Adrenal gland (tissue), 12 donors: Measurements from ENCODE around the gene ZRANB1. TPM values are rescaled to one million over a fixed set of nuclear protein-coding genes. Genes with fewer than 3 reads are reported as not detected.
"Not testable (repeated sequence)": the region's sequence is repeated elsewhere in the genome, so short reads cannot be mapped to it uniquely, and the experiment has no call there.

ENCODE experiments used
- DNase-seq, 7 donors: peaks; one replicate each; pipeline ENCODE4 v3.0.0-alpha.2; 2019 to 2020
- H3K27ac ChIP-seq, 5 donors: fragments of 200-600 bp; sonication (generic) in 4 of 5; 1 replicate in 3 of 5; 2 replicates in 2 of 5; pipeline versions ENCODE4 v1.5.1 to v1.8.0; 2016 to 2020; ENCODE audit warnings: mild to moderate bottlenecking in 1 of 5
- H3K27me3 ChIP-seq: fragments of 200-600 bp; 2 replicates; pipeline ENCODE4 v1.8.0; 2021
- H3K36me3 ChIP-seq, 2 donors: fragments of 200-600 bp; replicated peaks in 1 of 2; 1 replicate in 1 of 2; 2 replicates in 1 of 2; pipeline versions ENCODE4 v1.5.1 to v1.8.0; 2018 to 2022
- H3K4me1 ChIP-seq, 2 donors: fragments of 200-600 bp; replicated peaks in 1 of 2; 1 replicate in 1 of 2; 2 replicates in 1 of 2; pipeline versions ENCODE4 v1.5.1 to v1.8.0; 2018 to 2021
- H3K4me3 ChIP-seq, 4 donors: fragments of 200-600 bp; sonication (generic) in 3 of 4; one replicate each; pipeline ENCODE4 v1.5.1; 2016 to 2018
- H3K9me3 ChIP-seq, 3 donors: fragments of 200-600 bp; sonication (generic) in 1 of 3; replicated peaks in 1 of 3; 1 replicate in 2 of 3; 2 replicates in 1 of 3; pipeline versions ENCODE4 v1.5.1 to v1.8.0; 2016 to 2021
- POLR2A ChIP-seq, 2 donors: fragments of 450-650 bp; IDR thresholded peaks; one replicate each; pipeline ENCODE4 v1.6.1; 2017; ENCODE audit warnings: antibody characterized with exemption in 2 of 2, mild to moderate bottlenecking in 2 of 2, moderate library complexity in 1 of 2
- WGBS, 4 donors: extraction: QIAGEN DNeasy Blood & Tissue Kit in 2 of 4; methylation state at CpG; one replicate each; pipeline versions ENCODE4 v1.1.5 to v1.1.7; 2013 to 2017; 5-methylcytosine and 5-hydroxymethylcytosine counted together
- intact Hi-C, 2 donors: fragments of 100-400 bp; cut with DNase I; formaldehyde crosslinking; loops; one replicate each; pipeline versions ENCODE4 v1.14.1 to v1.15.0; 2022 to 2023
- polyA plus RNA-seq, 3 donors: library from polyadenylated mRNA; stranded (reverse); fragments of 200-250 nt in 2 of 3; fragments of 350-450 nt in 1 of 3; fragmentation: Illumina TruSeq in 1 of 3; extraction: RNeasy Lipid Tissue Mini Kit (QIAGEN cat#74804) in 1 of 3; gene quantifications; one replicate each; pipeline ENCODE4 v1.2.3, GENCODE V29; 2013 to 2014
- total RNA-seq, 9 donors: library from RNA; depleted of rRNA in 4 of 9; stranded (reverse); fragments of >200 nt in 4 of 9; fragments of 120-200 nt in 1 of 9; fragmentation: NEBNext Ultra II Directional in 1 of 9; extraction: Animal tissue kit (Norgen Biotek cat#: 25700) in 1 of 9; gene quantifications; one replicate each; pipeline versions ENCODE4 v1.1.0 to v1.2.4, GENCODE V29; 2013 to 2023
- TF ChIP-seq, protein P1 (sequence below), 6 experiments: fragments of 450-650 bp in 4 of 6; fragments of 200-600 bp in 2 of 6; sonication (generic) in 1 of 6; IDR thresholded peaks; 1 replicate in 5 of 6; 2 replicates in 1 of 6; pipeline versions ENCODE4 v1.5.1 to v1.8.0; 2016 to 2021; ENCODE audit warnings: antibody characterized with exemption in 6 of 6, mild to moderate bottlenecking in 2 of 6, moderate library complexity in 1 of 6
- donor health status: healthy with polysubstance abuse.
- donor health status: Bipolar disorder and iron deficiency.
- donor health status: DM: yes; HTN: yes; CAD: no.
- donor health status: DM: no; HTN: no; CAD: no.
- donor health status: DM: no; HTN: no; CAD: no.
- donor health status: DM: yes; HTN: yes; CAD: no.

ZRANB1 gene
- total and polyA plus RNA-seq, 12 donors = 20.2 to 64.7 (median 38.0) TPM

DNA sequence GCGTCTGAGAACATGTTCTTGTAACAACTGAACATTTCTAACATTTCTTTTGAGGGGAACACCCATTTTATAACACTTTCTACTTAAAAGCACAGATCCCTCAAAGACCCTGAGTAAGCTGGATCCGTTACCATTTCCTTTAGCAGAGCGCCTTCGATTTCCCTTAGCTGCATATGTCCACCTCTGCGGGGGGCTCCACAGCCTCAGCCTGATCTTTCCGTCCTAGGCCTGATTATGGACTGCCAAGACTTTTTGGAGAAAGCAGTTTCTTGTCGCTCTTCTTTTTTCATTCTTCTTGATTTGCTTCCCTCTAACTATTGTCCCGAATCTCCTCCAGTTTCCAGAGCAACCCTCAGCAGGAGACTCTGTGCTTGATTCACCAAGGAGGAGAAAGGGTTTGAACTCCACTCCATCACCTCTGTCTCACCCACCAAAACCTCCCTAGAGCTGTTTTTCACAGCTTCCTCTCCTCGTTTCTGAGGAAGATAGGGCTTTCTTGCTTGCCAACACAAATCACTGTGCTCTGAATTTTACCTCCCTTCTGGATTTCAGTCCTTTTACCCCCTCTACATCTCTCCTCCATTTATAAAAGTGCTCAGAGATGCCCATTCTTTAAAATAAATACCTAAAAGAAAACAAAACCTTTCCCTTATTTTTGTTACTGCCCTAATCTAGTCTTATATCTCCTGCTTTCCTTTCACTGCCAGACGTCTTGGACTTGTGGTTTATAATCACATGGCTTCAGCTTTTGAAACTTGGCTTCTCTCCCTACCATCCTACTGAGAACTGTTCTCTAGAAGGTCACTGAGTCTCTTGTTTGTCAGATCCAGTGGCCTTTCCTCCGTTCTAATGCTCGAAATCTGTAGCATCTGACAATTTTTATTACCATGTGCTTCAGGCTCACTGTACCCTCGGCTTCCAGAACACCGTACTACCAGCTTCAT is 30.5 kb upstream of the ZRANB1 start:
- intact Hi-C loops = no loop called here
- Histone ChIP-seq H3K27me3 (no peaks in the 10 kb centered on the region), H3K27ac (peak overlapping the region; percentile 19 to 83 (median 72)), H3K4me1 (peaks cover 12 to 32% of the 10 kb centered on the region in 2 donors), H3K4me3 (peak overlapping the region in 1 of 4 donors; percentile 2), H3K9me3 (no peaks in the 10 kb centered on the region), H3K36me3 (no peaks in the 10 kb centered on the region)
- DNase-seq = peak in 4 of 7 donors; percentile 34 to 62 (median 44)
- TF ChIP-seq, protein P1, sequence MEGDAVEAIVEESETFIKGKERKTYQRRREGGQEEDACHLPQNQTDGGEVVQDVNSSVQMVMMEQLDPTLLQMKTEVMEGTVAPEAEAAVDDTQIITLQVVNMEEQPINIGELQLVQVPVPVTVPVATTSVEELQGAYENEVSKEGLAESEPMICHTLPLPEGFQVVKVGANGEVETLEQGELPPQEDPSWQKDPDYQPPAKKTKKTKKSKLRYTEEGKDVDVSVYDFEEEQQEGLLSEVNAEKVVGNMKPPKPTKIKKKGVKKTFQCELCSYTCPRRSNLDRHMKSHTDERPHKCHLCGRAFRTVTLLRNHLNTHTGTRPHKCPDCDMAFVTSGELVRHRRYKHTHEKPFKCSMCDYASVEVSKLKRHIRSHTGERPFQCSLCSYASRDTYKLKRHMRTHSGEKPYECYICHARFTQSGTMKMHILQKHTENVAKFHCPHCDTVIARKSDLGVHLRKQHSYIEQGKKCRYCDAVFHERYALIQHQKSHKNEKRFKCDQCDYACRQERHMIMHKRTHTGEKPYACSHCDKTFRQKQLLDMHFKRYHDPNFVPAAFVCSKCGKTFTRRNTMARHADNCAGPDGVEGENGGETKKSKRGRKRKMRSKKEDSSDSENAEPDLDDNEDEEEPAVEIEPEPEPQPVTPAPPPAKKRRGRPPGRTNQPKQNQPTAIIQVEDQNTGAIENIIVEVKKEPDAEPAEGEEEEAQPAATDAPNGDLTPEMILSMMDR (IDR thresholded peaks at IDR 0.05) = no peak
- TF ChIP-seq POLR2A (IDR thresholded peaks at IDR 0.05) = peak in 1 of 2 donors; percentile 44
- 38 to 47% (median 41%) methylated on average over 14 of the region's 14 CpGs for WGBS, 4 donors

DNA sequence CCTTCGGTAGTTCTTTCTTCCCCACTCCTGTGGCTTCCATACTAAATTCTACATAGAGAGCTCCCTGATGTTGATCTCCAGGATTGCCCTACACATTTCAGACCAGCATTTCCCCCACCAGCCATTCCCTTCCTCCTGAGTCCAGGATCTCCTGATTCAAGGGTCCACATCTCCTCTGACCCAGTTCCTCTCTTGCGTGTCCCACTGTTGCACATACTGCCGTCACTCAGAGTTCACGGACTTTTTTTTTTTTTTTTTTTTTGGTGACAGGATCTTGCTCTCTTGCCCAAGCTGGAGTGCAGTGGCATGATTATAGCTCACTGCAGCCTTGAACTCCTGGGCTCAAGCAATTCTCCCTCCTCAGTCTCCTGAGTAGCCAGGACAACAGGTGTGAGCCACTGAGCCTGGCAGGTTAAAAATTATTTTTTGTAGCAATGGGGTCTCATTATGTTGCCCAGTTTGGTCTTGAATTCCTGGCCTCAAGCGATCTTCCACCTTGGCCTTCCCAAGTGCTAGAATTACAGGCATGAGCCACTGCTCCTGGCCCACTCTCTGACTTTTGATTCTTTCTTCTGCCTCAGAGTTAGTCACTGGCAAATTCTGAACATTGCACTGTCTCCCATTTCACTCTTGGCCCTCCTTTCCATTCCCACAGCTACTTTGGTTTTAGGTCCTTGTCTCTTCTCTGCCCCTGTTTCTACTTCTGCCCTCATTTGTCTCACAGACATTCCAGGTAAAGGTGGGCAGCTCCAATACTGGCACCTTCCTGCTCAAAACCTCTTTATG is 29.6 kb upstream of the ZRANB1 start:
- no peaks in the 10 kb centered on the region for H3K27me3 ChIP-seq
- peak overlapping the region; percentile 6 to 83 (median 72) for H3K27ac ChIP-seq
- H3K9me3 ChIP-seq = no peaks in the 10 kb centered on the region
- no peak for TF ChIP-seq POLR2A (IDR thresholded peaks at IDR 0.05)
- TF ChIP-seq, protein P1 (IDR thresholded peaks at IDR 0.05) = no peak
- peak in 5 of 7 donors; percentile 33 to 66 (median 37) for DNase-seq
- peaks cover 12 to 32% of the 10 kb centered on the region in 2 donors for H3K4me1 ChIP-seq
- intact Hi-C loops = no loop called here
- H3K4me3 ChIP-seq = peak overlapping the region in 1 of 4 donors; percentile 2
- no peaks in the 10 kb centered on the region for H3K36me3 ChIP-seq
- 30 to 42% (median 38%) methylated on average over 5 of the region's 5 CpGs for WGBS, 4 donors

DNA sequence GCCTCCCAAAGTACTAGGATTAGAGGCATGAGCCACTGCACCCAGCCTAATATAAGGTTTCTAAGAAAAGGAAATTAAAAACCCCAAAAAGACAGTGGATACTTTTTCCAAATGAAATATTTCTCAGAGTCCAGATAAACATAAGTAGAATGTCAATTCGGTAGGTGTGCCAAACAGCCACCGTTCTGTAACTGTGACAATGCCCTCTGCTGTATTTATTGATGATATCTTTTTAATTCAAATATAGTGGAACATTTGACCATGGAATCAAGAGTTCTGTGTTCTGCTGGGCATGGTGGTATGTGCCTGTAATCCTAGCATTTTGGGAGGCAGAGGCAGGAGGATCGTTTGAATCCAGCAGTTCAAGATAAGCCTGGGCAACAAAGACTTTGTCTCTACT is 28.8 kb upstream of the ZRANB1 start:
- H3K27ac ChIP-seq = peak overlapping the region in 2 of 5 donors; percentile 69 to 83
- peaks cover 12 to 33% of the 10 kb centered on the region in 2 donors for H3K4me1 ChIP-seq
- H3K4me3 ChIP-seq = no peak overlapping the region
- WGBS, 4 donors = 67 to 83% (median 73%) methylated on average over 3 of the region's 3 CpGs
- H3K9me3 ChIP-seq = no peaks in the 10 kb centered on the region
- intact Hi-C loops = no loop called here
- DNase-seq = no peak
- TF ChIP-seq, protein P1 (IDR thresholded peaks at IDR 0.05) = no peak
- no peak for TF ChIP-seq POLR2A (IDR thresholded peaks at IDR 0.05)
- no peaks in the 10 kb centered on the region for H3K36me3 ChIP-seq
- no peaks in the 10 kb centered on the region for H3K27me3 ChIP-seq

DNA sequence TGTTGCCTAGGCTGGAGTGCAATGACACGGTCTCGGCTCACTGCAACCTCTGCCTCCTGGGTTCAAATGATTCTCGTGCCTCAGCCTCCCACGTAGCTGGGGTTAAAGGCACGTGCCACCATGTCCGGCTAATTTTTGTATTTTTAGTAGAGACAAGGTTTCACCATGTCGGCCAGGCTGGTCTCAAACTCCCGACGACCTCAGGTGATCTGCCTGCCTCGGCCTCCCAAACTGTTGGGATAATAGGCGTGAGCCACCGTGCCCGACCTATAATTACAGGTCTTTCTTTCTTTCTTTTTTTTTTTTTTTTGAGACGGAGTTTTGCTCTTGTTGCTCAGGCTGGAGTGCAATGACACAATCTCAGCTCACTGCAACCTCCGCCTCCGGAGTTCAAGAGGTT is 27.5 kb upstream of the ZRANB1 start:
- 86 to 93% (median 89%) methylated on average over 16 of the region's 16 CpGs for WGBS, 4 donors

More for the DNA sequence above, 27.5 kb upstream of the ZRANB1 start:
- H3K36me3 ChIP-seq, intact Hi-C loops, H3K4me3 ChIP-seq, DNase-seq, H3K27ac ChIP-seq, H3K27me3 ChIP-seq, H3K9me3 ChIP-seq: not testable (repeated sequence)
- H3K4me1 ChIP-seq = peaks cover 22 to 44% of the 10 kb centered on the region in 2 donors
